ENCODE results near the gene BSDC1.

BSDC1 gene

GRCh38 chr1:32372149-32372756 is 22.0 kb downstream of the BSDC1 start:
- ChIA-PET CTCF (interaction anchor here (0.8 to 1.9 kb wide), 8 partner anchors 12 to 157 kb away, joined by 3 to 5 read pairs (median 4); partner anchors contain the start of gene BSDC1), POLR2A (interaction anchor here (0.7 to 1.8 kb wide), 2 partner anchors 10 to 37 kb away, joined by 5 to 10 read pairs; partner anchors contain the start of gene MARCKSL1)
- DNase-seq (ENCODE audit: extremely low spot score): peak; percentile 42
- TF ChIP-seq CTCF (IDR thresholded peaks at IDR 0.05; ENCODE audit: control extremely low read depth, extremely low read depth, low read depth, missing control alignments): peak; percentile 17

GRCh38 chr1:32367912-32368635 is 26.2 kb downstream of the BSDC1 start:
- POLR2A ChIA-PET: no interaction called here
- no peak for DNase-seq (ENCODE audit: extremely low spot score)
- CTCF ChIA-PET: interaction anchor here (1.3 kb wide), 1 partner anchor 12 kb away, joined by 3 read pairs; no protein-coding TSS in a partner anchor
- no peak for TF ChIP-seq CTCF (IDR thresholded peaks at IDR 0.05; ENCODE audit: control extremely low read depth, extremely low read depth, low read depth, missing control alignments)

GRCh38 chr1:32365445-32365844 is 28.8 kb downstream of the BSDC1 start:
- no peak for TF ChIP-seq CTCF (IDR thresholded peaks at IDR 0.05; ENCODE audit: control extremely low read depth, extremely low read depth, low read depth, missing control alignments)
- POLR2A ChIA-PET: interaction anchor here (2.3 kb wide), 1 partner anchor 29 kb away, joined by 10 read pairs; the partner anchor contains the start of gene MARCKSL1
- DNase-seq (ENCODE audit: extremely low spot score): no peak
- CTCF ChIA-PET: interaction anchor here (1.2 kb wide), 2 partner anchors 35 to 150 kb away, joined by 3 read pairs; no protein-coding TSS in a partner anchor

GRCh38 chr1:32364836-32365235 is 29.4 kb downstream of the BSDC1 start:
- DNase-seq (ENCODE audit: extremely low spot score): no peak
- POLR2A ChIA-PET: interaction anchor here (2.3 kb wide), 1 partner anchor 29 kb away, joined by 10 read pairs; the partner anchor contains the start of gene MARCKSL1
- no peak for TF ChIP-seq CTCF (IDR thresholded peaks at IDR 0.05; ENCODE audit: control extremely low read depth, extremely low read depth, low read depth, missing control alignments)
- CTCF ChIA-PET: interaction anchor here (1.2 kb wide), 2 partner anchors 36 to 149 kb away, joined by 3 read pairs; no protein-coding TSS in a partner anchor

- DNase-seq (ENCODE audit: extremely low spot score): no peak
- POLR2A ChIA-PET: interaction anchor here (0.6 kb wide), 1 partner anchor 483 kb away, joined by 3 read pairs; no protein-coding TSS in a partner anchor
- no peak for TF ChIP-seq CTCF (IDR thresholded peaks at IDR 0.05; ENCODE audit: control extremely low read depth, extremely low read depth, low read depth, missing control alignments)
- CTCF ChIA-PET: interaction anchor here (1.2 to 2.9 kb wide), 3 partner anchors 11 to 148 kb away, joined by 3 to 10 read pairs (median 5); no protein-coding TSS in a partner anchor
Measured at GRCh38 chr1:32363713-32364112, 30.5 kb downstream of the BSDC1 start.

Measured in GM10248 (cell line).